SK-N-MC (cell line): ENCODE results near the gene TMEM101.

Experiments used
- EZH2 ChIP-seq: fragments of 200-600 bp; sonication (generic); IDR thresholded peaks from one replicate; pipeline ENCODE4 v1.6.1; 2017; ENCODE audit warnings: antibody characterized with exemption
- POLR2AphosphoS5 ChIP-seq: IDR thresholded peaks from 2 replicates; pipeline ENCODE4 v1.6.1; 2012; ENCODE audit warnings: mild to moderate bottlenecking, low read depth, low read length, borderline replicate concordance

DNA sequence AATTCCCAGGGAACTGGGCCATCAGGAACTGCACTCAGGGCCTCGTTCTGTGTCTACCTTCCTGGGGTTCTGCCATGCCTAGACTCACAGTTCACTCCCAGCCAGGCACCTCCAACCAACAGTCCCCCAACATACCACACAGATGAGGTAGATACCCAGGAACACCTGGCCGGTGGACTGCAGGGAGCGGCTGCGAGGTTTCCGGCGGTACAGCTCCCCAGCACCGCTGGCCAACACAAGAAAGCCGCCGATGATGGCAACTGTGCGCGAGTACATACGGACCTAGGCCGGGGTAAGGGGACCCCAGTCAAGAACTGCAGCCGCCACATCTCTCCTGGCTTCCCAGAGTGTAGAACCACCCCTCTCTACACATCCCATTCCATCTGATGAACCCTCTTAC lies 1.9 kb downstream of the TMEM101 start:
- TF ChIP-seq EZH2 (no peak), POLR2AphosphoS5 (no peak)
